ENCODE measurements around the gene SLC15A4. TPM values are rescaled to one million over a fixed set of nuclear protein-coding genes. Genes with fewer than 3 reads are reported as not detected.

The SLC15A4 gene
- total RNA-seq, 1 donor from 2014 or later, result 11.9 TPM

DNA sequence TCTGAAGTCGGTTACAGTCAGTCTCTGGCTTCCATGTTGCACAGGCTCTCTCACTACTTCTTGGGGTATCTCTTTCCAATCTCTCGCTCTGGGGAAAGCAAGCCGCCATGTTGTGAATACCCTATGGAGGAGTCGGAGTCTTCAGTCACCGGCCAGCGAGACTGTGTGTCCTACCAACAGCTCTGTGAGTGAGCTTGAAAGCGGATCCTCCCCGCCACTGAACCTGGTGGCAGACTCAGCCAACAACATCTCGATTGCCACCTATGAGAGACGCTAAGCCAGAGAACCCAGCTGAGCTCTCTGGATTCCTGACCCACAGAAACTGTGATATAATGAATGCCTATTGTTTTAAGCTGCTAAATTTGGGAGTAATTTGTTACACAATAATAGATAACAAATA, 51.5 kb downstream of the SLC15A4 start:
- Mint-ChIP-seq H3K27ac (ENCODE audit: unreplicated experiment) (no peak overlapping the region), H3K27me3 (ENCODE audit: low read depth, unreplicated experiment) (no peaks in the 10 kb centered on the region), H3K4me3 (ENCODE audit: unreplicated experiment) (no peak overlapping the region), H3K36me3 (ENCODE audit: low read depth, unreplicated experiment) (no peaks in the 10 kb centered on the region), H3K9me3 (ENCODE audit: unreplicated experiment) (peaks cover 7% of the 10 kb centered on the region), H3K4me1 (ENCODE audit: low read depth, unreplicated experiment) (no peaks in the 10 kb centered on the region)
- Histone ChIP-seq H2AFZ (ENCODE audit: low read depth, low read length) (no peak overlapping the region), H3K36me3 (ENCODE audit: insufficient read depth, low read length) (no peaks in the 10 kb centered on the region), H3K4me1 (ENCODE audit: insufficient read depth, low read length) (no peaks in the 10 kb centered on the region), H3K79me2 (ENCODE audit: insufficient read depth, low read length) (no peaks in the 10 kb centered on the region), H3K4me2 (ENCODE audit: low read length) (no peak overlapping the region), H3K9ac (ENCODE audit: low read length) (no peak overlapping the region), H3K4me3 (ENCODE audit: insufficient read depth, low read depth, low read length) (no peak overlapping the region), H3K27me3 (ENCODE audit: insufficient read depth, low read length) (no peaks in the 10 kb centered on the region), H3K9me3 (ENCODE audit: insufficient read depth, low read depth, low read length) (no peaks in the 10 kb centered on the region), H3K27ac (ENCODE audit: low read depth, low read length) (no peak overlapping the region), H4K20me1 (ENCODE audit: insufficient read depth, low read length) (no peaks in the 10 kb centered on the region)
- no peak for DNase-seq (ENCODE audit: low read depth)
- no peak for FAIRE-seq
- TF ChIP-seq EZH2 (IDR thresholded peaks at IDR 0.05; ENCODE audit: insufficient read depth, low read length), result no peak
- TF ChIP-seq, protein P1, sequence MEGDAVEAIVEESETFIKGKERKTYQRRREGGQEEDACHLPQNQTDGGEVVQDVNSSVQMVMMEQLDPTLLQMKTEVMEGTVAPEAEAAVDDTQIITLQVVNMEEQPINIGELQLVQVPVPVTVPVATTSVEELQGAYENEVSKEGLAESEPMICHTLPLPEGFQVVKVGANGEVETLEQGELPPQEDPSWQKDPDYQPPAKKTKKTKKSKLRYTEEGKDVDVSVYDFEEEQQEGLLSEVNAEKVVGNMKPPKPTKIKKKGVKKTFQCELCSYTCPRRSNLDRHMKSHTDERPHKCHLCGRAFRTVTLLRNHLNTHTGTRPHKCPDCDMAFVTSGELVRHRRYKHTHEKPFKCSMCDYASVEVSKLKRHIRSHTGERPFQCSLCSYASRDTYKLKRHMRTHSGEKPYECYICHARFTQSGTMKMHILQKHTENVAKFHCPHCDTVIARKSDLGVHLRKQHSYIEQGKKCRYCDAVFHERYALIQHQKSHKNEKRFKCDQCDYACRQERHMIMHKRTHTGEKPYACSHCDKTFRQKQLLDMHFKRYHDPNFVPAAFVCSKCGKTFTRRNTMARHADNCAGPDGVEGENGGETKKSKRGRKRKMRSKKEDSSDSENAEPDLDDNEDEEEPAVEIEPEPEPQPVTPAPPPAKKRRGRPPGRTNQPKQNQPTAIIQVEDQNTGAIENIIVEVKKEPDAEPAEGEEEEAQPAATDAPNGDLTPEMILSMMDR (IDR thresholded peaks at IDR 0.05; ENCODE audit: insufficient read depth, low read depth, low read length), result no peak

DNA sequence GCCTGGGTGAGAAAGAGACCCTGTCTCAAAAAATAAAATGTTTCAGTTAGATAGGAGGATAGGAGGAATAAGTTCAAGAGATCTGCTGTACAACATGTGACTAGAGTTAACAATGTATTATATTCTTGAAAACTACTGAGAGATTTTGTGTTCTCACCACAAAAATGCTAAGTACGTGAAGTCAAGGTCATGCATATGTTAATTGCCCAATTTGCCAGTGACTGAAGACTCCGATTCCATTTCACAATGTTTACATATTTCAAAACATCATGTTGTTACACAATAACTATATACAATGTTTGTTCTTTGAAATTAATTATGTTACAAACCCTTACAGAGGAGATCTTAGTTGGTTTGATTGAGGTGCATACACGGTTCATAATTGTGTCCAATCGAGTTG, 52.1 kb downstream of the SLC15A4 start:
- TF ChIP-seq, protein P1 (IDR thresholded peaks at IDR 0.05; ENCODE audit: insufficient read depth, low read depth, low read length), result no peak
- no peak for TF ChIP-seq EZH2 (IDR thresholded peaks at IDR 0.05; ENCODE audit: insufficient read depth, low read length)
- DNase-seq (ENCODE audit: low read depth) (no peak), FAIRE-seq (no peak)
- Histone ChIP-seq H2AFZ (ENCODE audit: low read depth, low read length) (no peak overlapping the region), H3K79me2 (ENCODE audit: insufficient read depth, low read length) (no peaks in the 10 kb centered on the region), H3K4me1 (ENCODE audit: insufficient read depth, low read length) (no peaks in the 10 kb centered on the region), H4K20me1 (ENCODE audit: insufficient read depth, low read length) (no peaks in the 10 kb centered on the region), H3K27me3 (ENCODE audit: insufficient read depth, low read length) (no peaks in the 10 kb centered on the region), H3K4me3 (ENCODE audit: insufficient read depth, low read depth, low read length) (no peak overlapping the region), H3K27ac (ENCODE audit: low read depth, low read length) (no peak overlapping the region), H3K9me3 (ENCODE audit: insufficient read depth, low read depth, low read length) (no peaks in the 10 kb centered on the region), H3K36me3 (ENCODE audit: insufficient read depth, low read length) (no peaks in the 10 kb centered on the region), H3K9ac (ENCODE audit: low read length) (no peak overlapping the region), H3K4me2 (ENCODE audit: low read length) (no peak overlapping the region)
- no peak overlapping the region for H3K4me3 Mint-ChIP-seq (ENCODE audit: unreplicated experiment)
- H3K27ac Mint-ChIP-seq (ENCODE audit: unreplicated experiment), result no peak overlapping the region
- H3K4me1 Mint-ChIP-seq (ENCODE audit: low read depth, unreplicated experiment), result no peaks in the 10 kb centered on the region
- H3K36me3 Mint-ChIP-seq (ENCODE audit: low read depth, unreplicated experiment), result no peaks in the 10 kb centered on the region
- no peaks in the 10 kb centered on the region for H3K27me3 Mint-ChIP-seq (ENCODE audit: low read depth, unreplicated experiment)
- peaks cover 11% of the 10 kb centered on the region for H3K9me3 Mint-ChIP-seq (ENCODE audit: unreplicated experiment)

DNA sequence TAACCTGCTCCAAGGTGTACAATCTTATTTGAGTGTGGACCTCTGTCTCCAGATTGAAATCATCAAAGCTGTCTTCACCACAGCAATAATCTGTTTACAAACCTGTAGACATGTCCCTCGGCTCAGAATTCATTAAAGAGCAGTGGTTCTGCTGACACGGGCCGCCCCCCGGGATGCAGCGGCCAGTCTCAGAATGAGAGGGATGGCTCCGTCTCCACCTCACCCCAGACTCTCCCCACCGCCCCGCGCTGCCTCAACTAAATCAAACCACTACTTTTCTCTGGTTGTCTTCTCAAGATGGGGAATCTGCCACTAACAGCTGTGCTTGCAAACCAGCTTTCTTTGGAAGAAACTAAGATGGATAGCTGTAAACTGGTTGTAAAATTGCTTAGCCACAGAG, 56.2 kb downstream of the SLC15A4 start:
- H3K9me3 Mint-ChIP-seq (ENCODE audit: unreplicated experiment), result peaks cover 16% of the 10 kb centered on the region
- TF ChIP-seq, protein P1 (IDR thresholded peaks at IDR 0.05; ENCODE audit: insufficient read depth, low read depth, low read length), result no peak
- TF ChIP-seq EZH2 (IDR thresholded peaks at IDR 0.05; ENCODE audit: insufficient read depth, low read length), result no peak
- Histone ChIP-seq H3K4me2 (ENCODE audit: low read length) (no peak overlapping the region), H3K4me1 (ENCODE audit: insufficient read depth, low read length) (no peaks in the 10 kb centered on the region), H3K36me3 (ENCODE audit: insufficient read depth, low read length) (no peaks in the 10 kb centered on the region), H2AFZ (ENCODE audit: low read depth, low read length) (no peak overlapping the region), H3K9ac (ENCODE audit: low read length) (no peak overlapping the region), H3K79me2 (ENCODE audit: insufficient read depth, low read length) (no peaks in the 10 kb centered on the region), H3K9me3 (ENCODE audit: insufficient read depth, low read depth, low read length) (no peaks in the 10 kb centered on the region), H4K20me1 (ENCODE audit: insufficient read depth, low read length) (no peaks in the 10 kb centered on the region), H3K27ac (ENCODE audit: low read depth, low read length) (no peak overlapping the region), H3K4me3 (ENCODE audit: insufficient read depth, low read depth, low read length) (no peak overlapping the region), H3K27me3 (ENCODE audit: insufficient read depth, low read length) (no peaks in the 10 kb centered on the region)
- no peaks in the 10 kb centered on the region for H3K4me1 Mint-ChIP-seq (ENCODE audit: low read depth, unreplicated experiment)
- H3K27me3 Mint-ChIP-seq (ENCODE audit: low read depth, unreplicated experiment), result no peaks in the 10 kb centered on the region
- no peaks in the 10 kb centered on the region for H3K36me3 Mint-ChIP-seq (ENCODE audit: low read depth, unreplicated experiment)
- H3K4me3 Mint-ChIP-seq (ENCODE audit: unreplicated experiment), result no peak overlapping the region
- no peak for FAIRE-seq
- DNase-seq (ENCODE audit: low read depth), result no peak
- no peak overlapping the region for H3K27ac Mint-ChIP-seq (ENCODE audit: unreplicated experiment)

All from astrocyte (in vitro differentiated cells and primary cell).